Measurements from ENCODE around the gene DLL1. TPM values are rescaled to one million over a fixed set of nuclear protein-coding genes. Genes with fewer than 3 reads are reported as not detected.

Gene DLL1
- polyA plus RNA-seq, 3 donors, result 0.17 TPM; not detected in 2

- intact Hi-C loops (cut with micrococcal nuclease), result no loop called here
- Mint-ChIP-seq H3K36me3 (peaks cover 0 to 10% of the 10 kb centered on the region in 2 donors), H3K9me3 (no peaks in the 10 kb centered on the region), H3K27ac (peak overlapping the region in 6 of 7 donors; percentile 51 to 87 (median 84)), H3K27me3 (ENCODE audit: low read depth in 3 of 3) (peaks cover 6 to 18% (median 7%) of the 10 kb centered on the region in 3 donors), H3K4me1 (peaks cover 26% of the 10 kb centered on the region), H3K4me3 (peak overlapping the region; percentile 84 to 92)
- DNase-seq, result no peak
- H3K36me3 ChIP-seq (replicated peaks in 1 of 2; ENCODE audit: control insufficient read depth in 1 of 2, insufficient read depth in 2 of 2, low read length in 2 of 2), result no peaks in the 10 kb centered on the region
- WGBS (ENCODE audit: insufficient coverage), result 55% methylated on average over 23 of the region's 30 CpGs
- no peaks in the 10 kb centered on the region for H3K27me3 ChIP-seq (ENCODE audit: control insufficient read depth in 2 of 2, insufficient read depth in 2 of 2, low read length in 2 of 2)
- H3K79me2 ChIP-seq (ENCODE audit: insufficient read depth, low read length), result no peaks in the 10 kb centered on the region
- H3K4me3 ChIP-seq (replicated peaks in 1 of 3; ENCODE audit: low read depth in 2 of 3, low read length in 3 of 3), result peak overlapping the region; percentile 48 to 95 (median 92)
- no peak for TF ChIP-seq CTCF (IDR thresholded peaks at IDR 0.05)
- H3K9ac ChIP-seq (ENCODE audit: insufficient read depth, low read length, poor library complexity, severe bottlenecking), result peak overlapping the region; percentile 76
- peak overlapping the region; percentile 85 for H2AFZ ChIP-seq (ENCODE audit: insufficient read depth, low read depth, low read length, poor library complexity, severe bottlenecking)
- H4K20me1 ChIP-seq (ENCODE audit: insufficient read depth, low read length), result no peaks in the 10 kb centered on the region
- H3K9me3 ChIP-seq (replicated peaks in 1 of 2; ENCODE audit: control insufficient read depth in 1 of 2, insufficient read depth in 1 of 2, low read length in 2 of 2), result no peaks in the 10 kb centered on the region
- peak overlapping the region; percentile 84 to 86 for H3K27ac ChIP-seq (ENCODE audit: low read depth in 1 of 2, low read length in 2 of 2)
- peak overlapping the region; percentile 94 for H3K4me2 ChIP-seq (replicated peaks; ENCODE audit: extremely low read depth, low read length, poor library complexity, severe bottlenecking)
- H3K4me1 ChIP-seq (ENCODE audit: control insufficient read depth in 1 of 2, insufficient read depth in 2 of 2, low read length in 2 of 2), result peaks cover 17 to 21% of the 10 kb centered on the region in 2 donors
Measured at GRCh38 chr6:170272341-170273065, 18.4 kb downstream of the DLL1 start.

GRCh38 chr6:170271771-170272314 lies 19.0 kb downstream of the DLL1 start:
- peaks cover 26% of the 10 kb centered on the region for H3K4me1 Mint-ChIP-seq
- H2AFZ ChIP-seq (ENCODE audit: insufficient read depth, low read depth, low read length, poor library complexity, severe bottlenecking), result peak overlapping the region; percentile 85
- peak overlapping the region; percentile 76 for H3K9ac ChIP-seq (ENCODE audit: insufficient read depth, low read length, poor library complexity, severe bottlenecking)
- no peaks in the 10 kb centered on the region for H3K27me3 ChIP-seq (ENCODE audit: control insufficient read depth in 2 of 2, insufficient read depth in 2 of 2, low read length in 2 of 2)
- peaks cover 6 to 18% (median 7%) of the 10 kb centered on the region in 3 donors for H3K27me3 Mint-ChIP-seq (ENCODE audit: low read depth in 3 of 3)
- peaks cover 0 to 10% of the 10 kb centered on the region in 2 donors for H3K36me3 Mint-ChIP-seq
- no peak for TF ChIP-seq CTCF (IDR thresholded peaks at IDR 0.05)
- no peaks in the 10 kb centered on the region for H4K20me1 ChIP-seq (ENCODE audit: insufficient read depth, low read length)
- no peaks in the 10 kb centered on the region for H3K79me2 ChIP-seq (ENCODE audit: insufficient read depth, low read length)
- no peaks in the 10 kb centered on the region for H3K9me3 ChIP-seq (replicated peaks in 1 of 2; ENCODE audit: control insufficient read depth in 1 of 2, insufficient read depth in 1 of 2, low read length in 2 of 2)
- peak overlapping the region; percentile 48 to 95 (median 92) for H3K4me3 ChIP-seq (replicated peaks in 1 of 3; ENCODE audit: low read depth in 2 of 3, low read length in 3 of 3)
- DNase-seq, result peak; percentile 81 to 90 (median 83)
- peaks cover 17 to 21% of the 10 kb centered on the region in 2 donors for H3K4me1 ChIP-seq (ENCODE audit: control insufficient read depth in 1 of 2, insufficient read depth in 2 of 2, low read length in 2 of 2)
- intact Hi-C loops (cut with micrococcal nuclease), result no loop called here
- H3K4me2 ChIP-seq (replicated peaks; ENCODE audit: extremely low read depth, low read length, poor library complexity, severe bottlenecking), result peak overlapping the region; percentile 94
- H3K36me3 ChIP-seq (replicated peaks in 1 of 2; ENCODE audit: control insufficient read depth in 1 of 2, insufficient read depth in 2 of 2, low read length in 2 of 2), result no peaks in the 10 kb centered on the region
- peak overlapping the region in 6 of 7 donors; percentile 51 to 87 (median 84) for H3K27ac Mint-ChIP-seq
- H3K27ac ChIP-seq (ENCODE audit: low read depth in 1 of 2, low read length in 2 of 2), result peak overlapping the region; percentile 84 to 86
- H3K4me3 Mint-ChIP-seq, result peak overlapping the region; percentile 84 to 92
- 3% methylated on average over 23 of the region's 32 CpGs for WGBS (ENCODE audit: insufficient coverage)
- H3K9me3 Mint-ChIP-seq, result no peaks in the 10 kb centered on the region
